Endothelial cell of umbilical vein (primary cell): Measurements from ENCODE around the gene RHOBTB1. TPM values are rescaled to one million over a fixed set of nuclear protein-coding genes. Genes with fewer than 3 reads are reported as not detected.
A peak's percentile ranks its signal among the peaks of the same experiment; 100 is the strongest.

Experiments
- BruUV-seq: library from RNA; stranded (reverse); fragments of 400-500 nt; replicated peaks from 2 replicates; lab custom pipeline; 2021; lab: Mats Ljungman, UMichigan
- CTCF ChIA-PET: fragments of 300-600, 350-600 bp; sonication (Branson Sonifier 250); formaldehyde crosslinking; loops from one replicate; lab custom pipeline; 2021; ENCODE audit warnings: antibody characterized with exemption, inconsistent platforms; lab: Charles Lee
- POLR2A ChIA-PET: fragments of 300-600, 350-600 bp; sonication (Branson Sonifier 250); formaldehyde crosslinking; loops from one replicate; lab custom pipeline; 2021; ENCODE audit warnings: antibody characterized with exemption, inconsistent platforms; lab: Charles Lee
- DNase-seq: peaks from one replicate; pipeline ENCODE4 v3.0.0-alpha.2; 2011; ENCODE audit warnings: low read depth, low spot score
- FAIRE-seq: peaks from 2 replicates; lab custom pipeline; 2011; peaks lifted over from hg19 to GRCh38; lab: Jason Lieb, UNC
- H2AFZ ChIP-seq: 2 replicates; pipeline ENCODE4 v1.6.0; 2012; ENCODE audit warnings: low read depth, low read length, control low read depth, inconsistent platforms
- H3K27ac ChIP-seq: 2 replicates; pipeline ENCODE4 v1.5.1; 2011; ENCODE audit warnings: low read depth, mild to moderate bottlenecking, control low read depth, low read length, moderate library complexity; ENCODE audit not compliant: insufficient read depth
- H3K27me3 ChIP-seq, 2 experiments: 2 replicates each; pipeline versions ENCODE4 v1.6.0 to v1.6.1; 2011; ENCODE audit warnings: low read length in 2 of 2, mixed read lengths in 1 of 2; ENCODE audit not compliant: control insufficient read depth in 2 of 2, insufficient read depth in 2 of 2
- H3K36me3 ChIP-seq, 2 experiments: 2 replicates in 1 of 2; 3 replicates in 1 of 2; pipeline ENCODE4 v1.5.1; 2011; ENCODE audit warnings: low read length in 2 of 2, mild to moderate bottlenecking in 1 of 2, moderate library complexity in 1 of 2; ENCODE audit not compliant: control insufficient read depth in 2 of 2, insufficient read depth in 2 of 2; ENCODE audit errors: extremely low read depth in 1 of 2
- H3K4me1 ChIP-seq: 3 replicates; pipeline ENCODE4 v1.5.1; 2011; ENCODE audit warnings: mild to moderate bottlenecking, low read length; ENCODE audit not compliant: control insufficient read depth, insufficient read depth; ENCODE audit errors: extremely low read depth
- H3K4me2 ChIP-seq: 2 replicates; pipeline ENCODE4 v1.6.1; 2011; ENCODE audit warnings: low read length, control low read depth, mixed read lengths; ENCODE audit not compliant: insufficient read depth
- H3K4me3 ChIP-seq, 3 experiments: fragments of 200-600 bp in 1 of 3; sonication (generic), shearing (Covaris generic) in 1 of 3; replicated peaks in 1 of 3; 2 replicates each; pipeline ENCODE4 v1.5.1; 2011 to 2016; ENCODE audit warnings: control low read depth in 3 of 3, low read length in 3 of 3, mild to moderate bottlenecking in 2 of 3, inconsistent platforms in 1 of 3, low read depth in 1 of 3, moderate library complexity in 1 of 3; ENCODE audit not compliant: insufficient read depth in 1 of 3
- H3K79me2 ChIP-seq: 2 replicates; pipeline ENCODE4 v1.6.0; 2012; ENCODE audit warnings: low read length, inconsistent platforms; ENCODE audit not compliant: control insufficient read depth, insufficient read depth
- H3K9ac ChIP-seq: replicated peaks from 2 replicates; pipeline ENCODE3; 2011; ENCODE audit warnings: low read length, control low read depth; ENCODE audit not compliant: insufficient read depth; ENCODE audit errors: extremely low read depth
- H3K9me1 ChIP-seq: replicated peaks from 3 replicates; pipeline ENCODE4 v1.6.0; 2011; ENCODE audit warnings: mild to moderate bottlenecking, low read length; ENCODE audit not compliant: control insufficient read depth, insufficient read depth; ENCODE audit errors: extremely low read depth
- H3K9me3 ChIP-seq: replicated peaks from 2 replicates; pipeline ENCODE4 v1.5.1; 2012; ENCODE audit warnings: low read length, inconsistent platforms; ENCODE audit not compliant: control insufficient read depth, insufficient read depth
- H4K20me1 ChIP-seq: replicated peaks from 2 replicates; pipeline ENCODE3; 2011; ENCODE audit warnings: mild to moderate bottlenecking, low read length; ENCODE audit not compliant: control insufficient read depth, insufficient read depth; ENCODE audit errors: extremely low read depth
- CTCF ChIP-seq, 2 donors: IDR thresholded peaks; 1 replicate in 1 of 2; 2 replicates in 1 of 2; pipeline ENCODE4 v1.5.1; 2011; ENCODE audit warnings: low read length in 2 of 2, mild to moderate bottlenecking in 2 of 2, moderate library complexity in 2 of 2, control low read depth in 1 of 2, inconsistent platforms in 1 of 2, low read depth in 1 of 2; ENCODE audit not compliant: insufficient read depth in 1 of 2; ENCODE audit errors: extremely low read depth in 1 of 2
- EZH2 ChIP-seq: IDR thresholded peaks from 2 replicates; pipeline ENCODE4 v1.6.1; 2012; ENCODE audit warnings: borderline replicate concordance, low read depth, mild to moderate bottlenecking, moderate library complexity, low read length, inconsistent platforms; ENCODE audit not compliant: severe bottlenecking
- FOS ChIP-seq: IDR thresholded peaks from 2 replicates; pipeline ENCODE4 v1.6.1; 2011; ENCODE audit warnings: mild to moderate bottlenecking, low read length, moderate library complexity, borderline replicate concordance; ENCODE audit not compliant: insufficient read depth
- GATA2 ChIP-seq: IDR thresholded peaks from 2 replicates; pipeline ENCODE4 v1.7.0; 2011; ENCODE audit warnings: low read depth, mild to moderate bottlenecking, moderate library complexity, mixed read lengths, low read length; ENCODE audit not compliant: insufficient read length, insufficient read depth
- JUN ChIP-seq: IDR thresholded peaks from 2 replicates; pipeline ENCODE4 v1.6.1; 2011; ENCODE audit warnings: borderline replicate concordance, low read depth; ENCODE audit not compliant: insufficient read length, insufficient read depth
- MYC ChIP-seq: IDR thresholded peaks from one replicate; pipeline ENCODE4 v1.6.1; 2011; ENCODE audit warnings: mild to moderate bottlenecking, low read depth, low read length
- POLR2A ChIP-seq: IDR thresholded peaks from 2 replicates; pipeline ENCODE4 v1.6.1; 2012; ENCODE audit warnings: low read depth, mild to moderate bottlenecking, control low read depth, low read length
- dilution Hi-C: fragments of 300-500 bp; cut with MboI; formaldehyde crosslinking; loops from one replicate; pipeline ENCODE4 v1.15.0; 2019; ENCODE audit warnings: low sequenced_read_pairs; ENCODE audit not compliant: extremely low pct_ligation_motif_present
- intact Hi-C: fragments of 100-400 bp; cut with micrococcal nuclease; formaldehyde crosslinking; loops from one replicate; pipeline ENCODE4 v1.10.0; 2022
- polyA plus RNA-seq, 4 experiments: library from polyadenylated mRNA; depleted of rRNA in 3 of 4; stranded (reverse) in 3 of 4; unstranded in 1 of 4; fragments of >200 nt; gene quantifications; 2 replicates each; pipeline versions ENCODE4 v1.2.1 to v1.2.3, GENCODE V29; 2011 to 2012; ENCODE audit warnings: missing spikeins in 1 of 4
- total RNA-seq: library from RNA; stranded (reverse); gene quantifications from 2 replicates; pipeline ENCODE4 v1.2.3, GENCODE V29; 2021
- TF ChIP-seq, protein P1 (sequence below): IDR thresholded peaks from 2 replicates; pipeline ENCODE4 v1.6.1; 2011; ENCODE audit not compliant: insufficient read depth, insufficient read length

RHOBTB1 gene
- total and polyA plus RNA-seq, 2 donors (not counting 3 experiments of a cell fraction or from before 2014, with no cell fraction given): 21.2 to 31.0 TPM

DNA sequence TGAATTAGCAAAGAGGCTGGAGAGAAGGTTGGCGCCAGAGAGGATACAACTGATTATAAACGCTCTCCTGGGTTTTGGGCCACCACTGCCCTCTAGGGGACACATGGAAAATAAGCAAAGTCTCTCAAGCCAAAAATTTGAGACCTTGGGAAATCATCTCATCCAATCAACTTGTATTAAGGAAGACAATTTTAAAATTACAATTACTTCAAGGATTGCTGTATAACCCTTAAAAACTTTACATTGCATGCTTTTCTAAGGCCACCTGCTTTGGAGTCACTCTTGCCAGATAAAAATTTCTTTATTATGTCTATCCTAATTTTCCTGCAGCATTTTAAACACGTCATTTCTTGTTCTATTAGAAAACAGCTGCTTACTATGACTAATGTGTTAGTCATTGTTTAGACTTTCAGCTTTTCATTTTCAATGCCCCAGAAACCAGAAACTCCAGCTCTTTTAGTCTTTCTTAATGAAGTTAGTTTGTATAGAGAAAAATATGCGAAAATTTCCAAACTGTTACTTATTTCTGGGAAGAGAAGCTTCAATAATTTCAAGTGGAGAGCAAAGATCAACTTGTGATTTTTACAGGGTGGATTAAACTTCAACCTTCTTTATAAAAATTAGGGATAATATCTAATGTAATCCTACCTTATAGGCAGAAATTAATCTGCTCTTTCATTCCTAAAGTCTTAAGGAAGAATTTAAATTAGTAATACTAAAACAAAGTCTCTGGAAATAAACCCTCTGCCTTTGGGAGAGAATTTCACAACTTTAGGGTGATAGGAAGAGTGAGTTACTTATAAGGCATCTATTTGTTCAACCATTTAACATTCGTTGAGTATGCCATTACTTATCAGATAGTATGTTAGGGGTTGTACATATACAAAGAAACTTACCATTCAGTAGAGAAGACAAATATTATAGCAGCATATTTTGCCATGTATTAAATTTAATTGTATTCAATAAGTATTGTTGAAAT lies 20.6 kb upstream of the RHOBTB1 start:
- peak overlapping the region; percentile 67 for H3K9ac ChIP-seq
- FAIRE-seq: peak; percentile 81
- dilution Hi-C loops: no loop called here

More for the DNA sequence above, 20.6 kb upstream of the RHOBTB1 start:
- Histone ChIP-seq H3K9me1 (no peaks in the 10 kb centered on the region), H3K4me3 (peak overlapping the region in 1 of 3 experiments; percentile 34), H4K20me1 (no peaks in the 10 kb centered on the region), H3K79me2 (no peaks in the 10 kb centered on the region), H3K9me3 (no peaks in the 10 kb centered on the region), H3K27ac (peak overlapping the region; percentile 94), H3K4me2 (peak overlapping the region; percentile 96), H3K36me3 (no peaks in the 10 kb centered on the region), H2AFZ (no peak overlapping the region), H3K4me1 (peaks cover 27% of the 10 kb centered on the region), H3K27me3 (no peaks in the 10 kb centered on the region)
- peak; percentile 91 for DNase-seq
- POLR2A ChIA-PET: interaction anchor here (1.0 kb wide), 1 partner anchor 14 kb away, joined by 3 read pairs; no protein-coding TSS in a partner anchor
- TSS peak; percentile 98 for BruUV-seq
- CTCF ChIA-PET: interaction anchor here (0.6 to 1.6 kb wide), 42 partner anchors 9 to 768 kb away, joined by 3 to 83 read pairs (median 4); partner anchors contain the start of genes CDK1 and RHOBTB1
- intact Hi-C loops: loop anchor here (1.0 to 10.0 kb wide), 15 partner anchors 14 to 938 kb away; partner anchors contain the start of genes ARID5B, CDK1 and RHOBTB1
- TF ChIP-seq JUN (peak; percentile 94), GATA2 (peak; percentile 52), EZH2 (no peak), CTCF (IDR thresholded peaks at IDR 0.05; ENCODE audit: extremely low read depth in 1 of 2, insufficient read depth in 1 of 2, low read depth in 1 of 2, low read length in 2 of 2) (peak; percentile 67 to 74), FOS (peak; percentile 92), MYC (no peak), POLR2A (no peak)
- TF ChIP-seq, protein P1, sequence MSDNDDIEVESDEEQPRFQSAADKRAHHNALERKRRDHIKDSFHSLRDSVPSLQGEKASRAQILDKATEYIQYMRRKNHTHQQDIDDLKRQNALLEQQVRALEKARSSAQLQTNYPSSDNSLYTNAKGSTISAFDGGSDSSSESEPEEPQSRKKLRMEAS: no peak
